GM20431 (cell line): ENCODE data around the gene UBL7.
"Not testable (repeated sequence)": the region's sequence is repeated elsewhere in the genome, so short reads cannot be mapped to it uniquely, and the experiment has no call there.

Experiments
- in situ Hi-C: fragments of 300-500 bp; cut with MseI, MboI; formaldehyde crosslinking; loops from one replicate; pipeline ENCODE4 v1.15.0; 2020; ENCODE audit warnings: low sequenced_read_pairs; ENCODE audit not compliant: unreplicated experiment

Gene UBL7, protein sequence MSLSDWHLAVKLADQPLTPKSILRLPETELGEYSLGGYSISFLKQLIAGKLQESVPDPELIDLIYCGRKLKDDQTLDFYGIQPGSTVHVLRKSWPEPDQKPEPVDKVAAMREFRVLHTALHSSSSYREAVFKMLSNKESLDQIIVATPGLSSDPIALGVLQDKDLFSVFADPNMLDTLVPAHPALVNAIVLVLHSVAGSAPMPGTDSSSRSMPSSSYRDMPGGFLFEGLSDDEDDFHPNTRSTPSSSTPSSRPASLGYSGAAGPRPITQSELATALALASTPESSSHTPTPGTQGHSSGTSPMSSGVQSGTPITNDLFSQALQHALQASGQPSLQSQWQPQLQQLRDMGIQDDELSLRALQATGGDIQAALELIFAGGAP

DNA sequence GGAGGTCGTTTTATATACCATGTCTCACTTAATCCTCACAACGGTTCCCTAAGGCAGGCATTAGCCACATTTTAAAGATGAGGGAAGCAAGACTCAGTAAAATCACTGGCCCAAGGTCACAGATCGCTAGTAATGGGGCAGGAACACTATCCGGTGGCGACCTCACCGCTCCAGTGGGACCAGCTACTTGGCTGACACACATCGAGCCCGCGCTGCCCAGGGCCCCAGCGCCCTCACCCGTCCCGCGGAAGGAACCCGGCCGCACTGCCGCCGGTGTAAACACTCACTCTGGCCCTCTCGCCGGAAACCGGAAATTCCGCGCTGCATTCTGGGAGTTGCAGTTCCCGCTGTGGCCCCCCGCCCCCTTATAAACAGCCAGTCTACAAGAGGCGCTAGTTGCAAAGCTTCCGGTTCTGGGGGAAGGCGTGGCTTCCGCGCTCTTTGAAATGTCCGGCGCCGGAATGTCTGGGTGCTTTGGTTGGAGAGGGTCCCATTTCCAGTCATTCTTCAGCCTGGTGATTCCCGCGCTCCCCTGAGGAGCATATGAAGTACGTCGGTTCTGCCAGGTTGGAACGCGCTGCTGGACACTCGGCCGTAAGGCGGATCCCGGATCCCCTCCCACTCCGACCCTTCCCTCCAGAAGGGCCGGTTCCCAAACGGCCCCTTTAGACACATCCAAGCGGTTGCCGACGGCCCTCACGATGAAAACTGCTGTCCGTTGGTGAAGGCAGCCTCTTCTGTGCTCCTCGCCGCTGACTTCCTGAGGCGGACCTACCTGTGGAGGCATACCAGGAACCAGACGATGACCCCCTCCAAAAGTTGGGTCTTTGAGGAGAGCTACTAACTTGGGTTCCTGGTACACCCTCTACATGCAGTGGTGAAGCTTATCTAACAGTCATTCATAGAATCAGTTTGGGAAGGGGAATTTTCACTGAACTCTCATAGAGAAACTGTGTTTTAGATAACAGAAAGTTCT, at the start of gene UBL7:
TSS of gene UBL7 (minus strand) at position 290 of the 976 bp plus-strand sequence. CDS start 2,293 bp downstream, outside the sequence.
- in situ Hi-C loops, result no loop called here

DNA sequence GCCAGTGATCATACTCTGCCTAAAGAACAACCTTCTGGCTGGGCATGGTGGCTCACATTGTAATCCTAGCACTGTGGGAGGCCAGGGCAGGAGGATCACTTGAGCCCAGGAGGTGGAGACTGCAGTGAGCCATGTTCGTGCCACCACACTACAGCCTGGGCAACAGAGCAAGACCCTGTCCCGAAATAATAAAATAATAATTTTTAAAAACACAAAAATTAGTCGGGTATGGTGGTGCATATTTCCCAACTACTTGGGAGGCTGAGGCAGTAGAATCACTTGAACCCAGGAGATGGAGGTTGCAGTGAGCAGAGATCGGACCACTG, 45.5 kb upstream of the UBL7 start:
- in situ Hi-C loops, result no loop called here

DNA sequence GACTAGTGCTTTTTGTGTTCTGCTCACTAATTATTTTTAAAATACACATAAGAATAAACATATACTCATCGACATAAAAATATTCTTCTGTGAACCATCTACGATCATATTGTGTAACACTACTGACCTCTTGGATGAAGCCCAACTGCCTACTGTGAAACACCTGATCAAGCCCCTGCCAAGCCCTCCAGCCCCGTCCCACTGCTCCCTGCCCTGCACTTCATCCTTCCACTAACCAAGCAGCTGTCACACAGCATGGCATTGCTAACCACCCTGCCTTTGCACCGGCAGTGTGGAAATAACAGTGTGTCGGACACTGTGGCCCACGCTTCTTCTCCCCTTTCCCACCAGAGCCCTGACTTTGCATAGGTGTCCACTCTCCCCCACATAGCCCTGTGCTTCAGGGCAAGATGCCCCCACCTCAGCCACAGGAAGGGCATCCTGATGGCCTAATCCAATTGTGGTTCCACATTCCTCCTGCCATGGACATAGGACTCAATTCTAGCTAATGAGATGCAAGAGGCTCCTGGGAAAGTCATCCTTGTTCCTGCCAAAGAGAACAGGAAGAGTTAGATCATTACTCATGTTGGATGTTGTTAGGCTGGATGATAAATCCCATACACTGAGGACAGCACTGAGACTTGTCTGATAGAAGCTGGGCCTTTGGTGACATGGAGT, 45.0 kb upstream of the UBL7 start:
- in situ Hi-C loops, result no loop called here

DNA sequence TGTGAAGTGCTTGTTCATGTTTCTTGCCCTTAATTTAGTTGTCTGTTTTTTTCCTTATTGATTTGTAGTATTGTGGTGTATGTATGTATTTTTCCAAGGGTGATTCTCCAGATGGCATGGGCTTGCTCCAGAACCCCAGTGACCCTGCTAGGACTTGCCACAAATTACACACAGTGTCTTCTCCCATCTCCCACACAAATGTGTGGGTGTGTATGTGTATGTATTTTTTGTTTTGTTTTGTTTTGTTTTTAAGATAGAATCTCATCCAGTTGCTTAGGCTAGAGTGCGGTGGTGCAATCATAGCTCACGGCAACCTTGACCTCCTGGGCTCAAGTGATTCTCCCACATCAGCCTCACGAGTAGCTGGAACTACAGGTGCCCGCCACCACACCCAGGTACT, 43.9 kb upstream of the UBL7 start:
- in situ Hi-C loops, result no loop called here

DNA sequence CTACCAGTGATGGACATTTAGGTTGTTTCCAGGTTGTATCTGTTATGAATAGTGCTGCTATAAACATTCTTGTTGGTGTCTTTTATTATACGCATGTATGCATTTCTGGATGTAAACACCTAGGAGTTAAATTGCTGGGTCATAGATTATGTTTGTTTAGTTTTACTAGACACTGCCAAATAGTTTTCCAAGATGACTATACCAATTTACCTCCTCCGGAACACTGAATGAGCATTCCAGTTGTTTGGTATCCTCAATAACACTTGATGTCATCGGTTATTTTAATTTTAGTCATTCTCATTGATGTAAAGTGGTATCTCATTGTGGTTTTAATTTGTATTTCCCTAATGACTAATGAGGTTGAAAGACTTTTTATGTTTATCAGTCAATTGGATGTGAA, 43.5 kb upstream of the UBL7 start:
- in situ Hi-C loops, result no loop called here

DNA sequence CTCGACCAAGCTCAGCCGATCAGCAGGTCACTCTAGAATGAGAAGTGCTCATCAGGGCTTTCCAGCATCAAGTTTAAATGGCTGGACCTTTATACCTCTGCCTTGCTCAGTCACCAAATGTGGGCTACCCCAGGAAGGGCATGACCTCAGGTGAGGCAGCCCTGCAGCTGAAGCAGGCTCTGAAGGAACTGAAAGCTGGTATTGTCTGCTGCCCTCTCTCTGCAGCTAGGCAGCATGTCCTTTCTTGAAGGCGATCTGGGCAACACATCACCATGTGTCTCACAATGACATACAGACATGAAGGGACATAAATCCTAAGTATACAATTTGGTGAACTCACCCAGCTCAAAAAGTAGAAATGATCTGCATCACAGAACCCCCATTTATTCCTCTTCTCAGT, 41.3 kb upstream of the UBL7 start:
- in situ Hi-C loops, result no loop called here

DNA sequence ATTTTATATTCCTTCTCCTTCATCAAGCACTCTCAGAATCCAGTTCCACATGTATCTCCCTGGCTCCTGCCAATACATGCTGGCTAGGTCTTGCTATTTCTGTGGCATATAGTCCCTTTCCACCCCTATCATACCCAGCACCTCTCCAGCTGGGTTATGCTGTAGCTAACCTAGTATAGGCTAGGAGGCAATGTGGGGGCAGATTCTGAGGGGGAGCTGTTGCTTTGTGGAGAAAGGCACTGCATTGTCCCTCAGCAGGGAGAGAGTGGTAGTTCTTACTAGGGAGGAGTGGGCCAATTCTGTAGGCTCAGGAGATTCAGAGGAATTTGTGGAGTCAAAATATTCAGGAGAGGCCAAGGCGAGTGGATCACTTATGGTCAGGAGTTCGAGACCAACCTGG, 39.4 kb upstream of the UBL7 start:
- in situ Hi-C loops, result no loop called here

DNA sequence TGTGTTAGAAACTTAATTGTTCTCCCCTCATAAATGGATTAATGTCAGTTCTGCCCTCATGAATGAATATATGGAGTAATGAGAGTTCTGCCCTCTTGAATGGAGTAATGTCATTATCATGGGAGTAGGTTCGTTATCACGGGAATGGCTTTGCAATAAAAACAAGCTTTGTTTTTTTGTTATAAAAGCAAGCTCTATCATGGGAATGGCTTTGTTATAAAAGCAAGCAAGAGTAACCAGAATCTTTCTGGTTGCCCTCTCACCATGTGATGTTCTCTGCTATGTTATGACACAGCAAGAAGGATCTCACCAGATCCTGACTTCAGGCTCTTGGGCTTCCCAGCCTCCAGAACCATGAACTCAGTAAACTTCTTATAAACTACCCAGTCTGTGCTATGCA, 38.4 kb upstream of the UBL7 start:
- in situ Hi-C loops, result no loop called here

DNA sequence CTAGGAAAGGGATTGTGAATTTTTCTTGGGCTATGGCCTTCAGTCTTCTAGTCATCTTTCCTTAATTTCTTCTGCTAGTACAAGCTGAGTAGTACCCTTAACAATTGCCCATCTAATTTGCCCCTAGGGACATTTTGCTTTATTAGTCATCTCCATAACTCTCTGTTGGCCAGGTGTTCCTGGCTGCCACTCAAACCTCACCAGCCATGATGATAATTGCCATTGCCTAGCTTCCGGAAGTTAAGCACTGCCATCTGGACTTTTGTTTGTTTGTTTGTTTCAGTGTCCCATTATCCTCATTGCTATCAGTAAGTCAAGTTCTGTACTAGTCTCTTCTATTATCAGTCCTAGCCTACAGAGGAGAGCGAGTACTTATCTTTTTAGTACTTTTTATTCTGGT, 36.6 kb upstream of the UBL7 start:
- in situ Hi-C loops, result no loop called here

DNA sequence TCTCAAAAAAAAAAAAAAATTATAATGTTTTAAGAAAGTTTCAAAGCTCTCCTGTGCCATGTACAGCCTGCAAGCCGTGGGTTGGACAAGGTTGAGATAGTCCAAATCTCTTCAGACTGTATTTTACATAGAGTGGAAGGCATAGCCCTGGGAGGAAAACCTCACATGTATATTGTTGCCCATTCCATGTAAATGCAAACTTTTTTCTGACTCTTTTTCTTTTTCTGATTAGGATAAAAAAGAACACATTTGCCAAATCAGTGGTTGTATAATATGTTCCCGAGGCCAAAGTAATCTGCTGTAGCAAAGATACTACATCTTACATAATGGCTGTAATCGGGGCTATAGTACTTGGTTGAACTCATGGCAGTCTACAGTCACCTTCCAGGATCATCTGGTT, 35.7 kb upstream of the UBL7 start:
- in situ Hi-C loops, result no loop called here

DNA sequence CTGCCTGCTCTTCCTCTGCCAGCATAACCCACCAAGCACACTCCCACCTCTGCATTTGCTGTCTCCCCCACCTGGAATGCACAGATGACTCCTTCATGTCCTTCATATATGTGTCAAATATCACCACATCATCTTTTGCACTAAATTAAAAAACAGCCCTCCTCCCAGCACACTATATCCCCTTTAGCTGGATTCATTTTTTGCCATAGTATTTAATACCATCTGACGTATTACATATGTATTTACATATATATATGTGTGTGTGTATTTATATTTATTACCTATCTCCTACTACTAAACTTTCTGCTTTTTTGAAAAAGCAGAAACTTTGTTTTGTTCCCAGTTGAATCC, 29.4 kb upstream of the UBL7 start:
- in situ Hi-C loops, result no loop called here

DNA sequence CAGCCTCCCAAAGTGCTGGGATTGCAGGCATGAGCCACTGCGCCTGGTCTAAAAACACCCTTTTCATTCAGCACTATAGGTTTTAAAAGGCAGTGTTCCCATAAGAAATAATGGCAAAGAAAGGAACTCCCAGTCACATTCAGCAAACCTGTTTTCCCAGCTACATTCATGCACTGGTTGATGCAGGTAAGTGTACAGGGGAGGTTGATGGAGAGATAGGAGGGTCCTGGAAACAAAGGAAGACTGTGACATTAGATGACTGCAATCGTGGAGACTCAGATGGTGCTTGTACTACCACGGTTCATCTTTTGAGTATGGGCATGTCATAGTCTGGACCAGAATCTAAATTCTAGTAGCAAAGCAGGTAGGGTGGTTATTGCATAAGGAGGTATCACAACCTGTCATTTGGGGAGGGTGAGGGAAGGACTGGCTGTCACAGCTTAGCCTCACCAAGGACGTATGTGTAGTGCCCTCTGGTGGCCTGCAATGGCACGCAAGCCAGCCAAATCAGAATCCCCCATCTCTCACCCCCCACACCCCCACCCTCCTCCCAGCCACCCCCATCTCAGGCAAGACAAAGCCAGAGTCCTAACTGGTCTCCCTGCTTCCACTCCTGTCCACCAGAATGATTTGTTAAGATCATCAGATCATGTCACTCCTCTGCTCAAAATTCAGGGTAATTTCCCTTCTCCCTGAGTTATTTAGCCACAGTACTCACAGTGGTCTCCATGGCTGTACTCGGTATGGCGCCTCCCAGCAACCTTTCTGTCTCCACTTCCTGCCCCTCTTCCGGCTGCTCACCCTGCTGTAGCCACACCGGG, 28.8 kb upstream of the UBL7 start:
- in situ Hi-C loops, result no loop called here

DNA sequence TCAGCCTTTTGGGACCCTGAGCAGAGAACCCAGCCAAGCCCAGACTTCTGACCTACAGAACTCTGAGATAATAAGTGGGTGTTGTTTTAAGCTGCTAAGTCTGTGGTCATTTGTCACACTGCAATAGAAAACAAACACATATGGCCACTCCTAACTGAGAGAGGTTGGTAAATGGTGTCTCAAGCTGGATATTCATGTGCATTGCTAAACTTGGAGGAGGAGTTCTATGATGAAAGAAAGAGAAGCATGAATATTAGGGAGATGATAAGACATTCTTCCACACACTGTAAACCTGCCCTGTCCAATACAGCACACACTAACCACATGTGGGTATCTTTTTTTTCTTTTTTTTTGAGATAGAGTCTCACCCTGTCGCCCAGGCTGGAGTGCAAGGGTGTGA, 27.8 kb upstream of the UBL7 start:
- in situ Hi-C loops, result no loop called here

DNA sequence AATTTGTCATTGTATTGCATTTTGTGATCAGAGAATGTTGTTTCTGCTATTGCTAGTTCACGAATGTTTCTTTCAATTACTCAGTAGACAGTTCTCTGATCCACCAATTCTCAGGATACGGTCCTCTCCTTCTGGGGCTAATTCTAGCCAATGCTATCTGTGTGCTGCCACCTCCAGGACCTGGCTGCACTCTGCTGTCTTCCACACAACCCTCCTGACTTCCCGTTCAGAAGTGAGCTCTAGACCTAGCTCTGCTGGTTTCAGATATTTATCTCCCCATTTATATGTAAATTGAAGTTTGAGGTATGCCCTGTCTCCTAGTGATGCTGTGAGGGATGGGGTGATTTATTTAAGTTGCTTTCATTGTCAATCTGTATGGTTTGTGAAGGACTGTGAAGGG, 21.7 kb upstream of the UBL7 start:
- in situ Hi-C loops, result no loop called here

DNA sequence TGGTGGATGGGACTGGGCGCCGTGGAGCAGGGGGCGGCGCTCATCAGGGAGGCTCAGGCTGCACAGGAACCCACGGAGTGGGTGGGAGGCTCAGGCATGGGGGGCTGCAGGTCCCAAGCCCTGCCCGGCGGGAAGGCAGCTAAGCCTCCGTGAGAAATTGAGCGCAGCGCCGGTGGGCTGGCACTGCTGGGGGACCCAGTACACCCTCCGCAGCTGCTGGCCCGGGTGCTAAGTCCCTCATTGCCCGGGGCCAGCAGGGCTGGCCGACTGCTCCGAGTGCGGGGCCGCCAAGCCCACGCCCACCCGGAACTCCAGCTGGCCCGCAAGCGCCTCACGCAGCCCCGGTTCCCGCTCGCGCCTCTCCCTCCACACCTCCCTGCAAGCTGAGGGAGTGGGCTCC, 19.4 kb upstream of the UBL7 start:
- in situ Hi-C loops, result not testable (repeated sequence)

DNA sequence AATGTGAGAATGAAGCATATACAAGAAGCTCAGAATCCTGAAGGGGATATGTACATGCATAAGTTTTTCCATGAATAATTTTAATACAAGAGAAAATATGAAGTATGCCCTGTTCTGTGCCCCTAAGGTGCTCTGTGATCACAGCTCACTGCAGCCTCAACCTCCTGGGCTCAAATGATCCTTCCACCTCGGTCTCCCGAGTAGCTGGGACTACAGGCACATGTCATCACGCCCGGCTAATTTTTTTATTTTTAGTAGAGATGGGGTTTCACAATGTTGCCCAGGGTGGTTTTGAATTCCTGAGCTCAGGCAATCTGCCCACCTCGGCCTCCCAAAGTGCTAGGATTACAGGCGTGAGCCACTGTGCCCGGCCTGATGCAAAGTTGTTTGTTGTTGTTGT, 10.7 kb upstream of the UBL7 start:
- in situ Hi-C loops, result not testable (repeated sequence)

DNA sequence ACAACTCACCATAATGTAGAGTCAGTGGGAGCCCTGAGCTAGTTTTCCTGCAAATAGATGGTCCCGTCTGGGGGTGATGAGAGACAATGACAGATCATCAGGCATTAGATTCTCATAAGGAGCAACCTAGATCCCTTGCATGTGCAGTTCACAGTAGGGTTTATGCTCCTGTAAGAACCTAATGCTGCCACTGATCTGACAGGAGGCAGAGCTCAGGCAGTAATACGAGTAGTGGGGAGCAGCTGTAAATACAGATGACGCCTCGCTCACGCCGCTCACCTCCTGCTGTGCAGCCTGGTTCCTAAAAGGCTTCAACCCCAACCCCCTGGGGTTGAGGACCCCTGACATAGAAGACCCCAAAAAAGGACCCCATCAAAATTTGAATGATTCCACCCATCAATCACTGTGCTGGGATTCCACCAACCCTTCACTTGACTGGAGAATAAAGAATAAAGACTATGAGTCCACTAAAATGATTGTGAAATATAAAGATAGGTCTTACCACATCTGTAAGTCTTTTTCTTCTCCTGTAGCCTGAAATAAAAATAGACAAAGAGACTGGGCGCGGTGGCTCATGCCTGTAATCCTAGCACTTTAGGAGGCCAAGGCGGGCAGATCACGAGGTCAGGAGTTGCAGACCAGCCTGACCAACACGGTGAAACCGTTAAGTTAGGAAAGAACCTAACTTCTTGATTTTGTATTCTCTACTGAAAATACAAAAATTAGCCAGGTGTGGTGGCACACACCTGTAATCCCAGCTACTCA, 9.9 kb upstream of the UBL7 start:
- in situ Hi-C loops, result no loop called here

DNA sequence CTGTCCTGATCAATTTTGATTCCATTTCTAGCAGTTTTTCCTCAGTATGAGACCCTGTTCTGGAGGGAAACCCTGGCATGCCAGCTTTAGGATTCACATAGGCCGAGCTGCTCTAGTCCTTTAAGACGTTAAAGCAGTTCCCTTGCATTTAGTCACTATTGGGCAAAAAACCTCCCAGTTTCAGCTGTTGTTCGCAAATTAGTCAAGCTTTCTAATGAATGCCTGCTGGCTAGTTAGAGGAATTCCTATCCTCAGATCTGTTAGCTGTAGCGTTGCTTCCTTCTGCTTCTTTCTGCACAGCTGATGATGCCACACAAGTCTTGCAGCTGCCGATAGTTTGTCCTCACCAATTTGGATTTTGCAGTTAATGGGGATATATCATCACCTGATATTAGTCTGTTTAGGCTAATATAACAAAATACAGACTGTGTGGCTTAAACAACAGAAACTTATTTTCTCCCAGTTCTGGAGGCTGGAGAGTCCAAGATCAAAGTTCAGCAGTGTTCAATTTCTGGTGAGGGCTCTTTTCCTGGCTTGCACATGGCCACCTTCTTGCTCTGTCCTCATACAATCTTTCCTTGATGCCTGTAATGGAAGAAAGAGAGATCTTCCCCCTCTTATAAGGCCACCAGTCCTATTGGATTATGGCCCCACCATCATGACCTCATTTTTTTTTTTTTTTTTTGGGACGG, 7.5 kb upstream of the UBL7 start:
- in situ Hi-C loops, result no loop called here

DNA sequence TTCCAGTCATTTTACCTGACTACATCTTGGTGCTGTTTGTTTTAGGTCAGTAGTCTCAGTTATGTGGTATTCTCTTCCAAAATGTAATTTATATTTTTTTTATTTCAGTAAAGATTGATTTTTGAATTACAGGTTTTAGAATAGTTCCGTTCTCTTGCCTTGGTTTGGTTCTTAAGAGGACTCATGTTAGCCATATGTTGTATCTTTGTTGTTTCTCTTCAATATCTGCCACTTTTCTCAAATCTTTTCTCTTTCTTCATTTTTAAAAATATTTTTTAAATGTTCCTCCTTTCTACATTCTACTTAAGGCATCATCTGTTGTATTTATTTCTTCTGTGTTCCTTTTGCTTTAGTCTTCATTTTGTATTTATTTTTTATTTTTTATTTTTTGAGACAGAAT, 5.6 kb upstream of the UBL7 start:
- in situ Hi-C loops, result no loop called here
